RKO (cell line): Measurements from ENCODE around the gene CCL8.

Experiments
- DNase-seq: peaks from one replicate; pipeline ENCODE4 v3.0.0-alpha.2; 2016; ENCODE audit warnings: low spot score

CCL8 gene

GRCh38 chr17:34319039-34319483, at the start of gene CCL8:
TSS of gene CCL8 (plus strand) at chr17:34319435. CDS start at chr17:34319502, 67 bp downstream.
- no peak for DNase-seq

GRCh38 chr17:34269969-34270368, 49.3 kb upstream of the CCL8 start, which contains the start of gene CCL7:
TSS of gene CCL7 (plus strand) at chr17:34270221. CDS start at chr17:34270291, 70 bp downstream.
- DNase-seq = no peak

GRCh38 chr17:34275881-34276280, 43.4 kb upstream of the CCL8 start:
- DNase-seq = no peak

GRCh38 chr17:34276826-34277225, 42.4 kb upstream of the CCL8 start:
- no peak for DNase-seq

GRCh38 chr17:34283571-34283970, 35.7 kb upstream of the CCL8 start:
- DNase-seq = no peak

GRCh38 chr17:34285286-34285792, 33.9 kb upstream of the CCL8 start, which contains the start of gene CCL11:
TSS of gene CCL11 (plus strand) at chr17:34285742. CDS start at chr17:34285809, 67 bp downstream.
- DNase-seq = no peak

- no peak for DNase-seq
Measured at GRCh38 chr17:34287875-34288274, 31.4 kb upstream of the CCL8 start.

- DNase-seq = no peak
Measured at GRCh38 chr17:34290586-34290985, 28.6 kb upstream of the CCL8 start.

- peak; percentile 52 for DNase-seq
Measured at GRCh38 chr17:34291721-34292348, 27.4 kb upstream of the CCL8 start.

GRCh38 chr17:34299027-34299426, 20.2 kb upstream of the CCL8 start:
- DNase-seq = no peak

GRCh38 chr17:34299956-34300577, 19.2 kb upstream of the CCL8 start:
- no peak for DNase-seq

- DNase-seq = no peak
Measured at GRCh38 chr17:34300652-34301370, 18.4 kb upstream of the CCL8 start.

- no peak for DNase-seq
Measured at GRCh38 chr17:34301986-34302385, 17.2 kb upstream of the CCL8 start.

- no peak for DNase-seq
Measured at GRCh38 chr17:34302636-34303035, 16.6 kb upstream of the CCL8 start.

- DNase-seq = no peak
Measured at GRCh38 chr17:34303606-34304005, 15.6 kb upstream of the CCL8 start.

GRCh38 chr17:34305061-34305460, 14.2 kb upstream of the CCL8 start:
- no peak for DNase-seq

GRCh38 chr17:34305606-34306005, 13.6 kb upstream of the CCL8 start:
- DNase-seq = no peak

GRCh38 chr17:34306466-34306865, 12.8 kb upstream of the CCL8 start:
- peak; percentile 27 for DNase-seq

- DNase-seq = no peak
Measured at GRCh38 chr17:34307110-34307509, 12.1 kb upstream of the CCL8 start.

- no peak for DNase-seq
Measured at GRCh38 chr17:34308371-34308770, 10.9 kb upstream of the CCL8 start.

GRCh38 chr17:34311291-34311690, 7.9 kb upstream of the CCL8 start:
- DNase-seq = no peak

GRCh38 chr17:34312080-34312479, 7.2 kb upstream of the CCL8 start:
- no peak for DNase-seq

- no peak for DNase-seq
Measured at GRCh38 chr17:34313164-34313563, 6.1 kb upstream of the CCL8 start.
